Fibroblast of lung (primary cell): ENCODE data around the gene STRN3. TPM values are rescaled to one million over a fixed set of nuclear protein-coding genes. Genes with fewer than 3 reads are reported as not detected.
"Not testable (repeated sequence)": the region's sequence is repeated elsewhere in the genome, so short reads cannot be mapped to it uniquely, and the experiment has no call there.

Experiments
- DNase-seq, 2 donors: peaks; one replicate each; pipeline versions ENCODE4 v3.0.0 to v3.0.0-alpha.2; 2010; ENCODE audit warnings: low read depth in 2 of 2
- H2AFZ ChIP-seq: 2 replicates; pipeline ENCODE4 v1.5.1; 2012; ENCODE audit warnings: low read length, control low read depth, inconsistent platforms
- H3K27ac ChIP-seq: 2 replicates; pipeline ENCODE4 v1.5.1; 2011; ENCODE audit warnings: low read length, control low read depth; ENCODE audit not compliant: insufficient read depth
- H3K27me3 ChIP-seq: 2 replicates; pipeline ENCODE4 v1.5.1; 2011; ENCODE audit warnings: mild to moderate bottlenecking, low read length; ENCODE audit not compliant: control insufficient read depth, insufficient read depth
- H3K36me3 ChIP-seq: 2 replicates; pipeline ENCODE4 v1.5.1; 2011; ENCODE audit warnings: low read length; ENCODE audit not compliant: control insufficient read depth, insufficient read depth
- H3K4me1 ChIP-seq: 2 replicates; pipeline ENCODE4 v1.5.1; 2011; ENCODE audit warnings: low read length; ENCODE audit not compliant: control insufficient read depth, insufficient read depth; ENCODE audit errors: extremely low read depth
- H3K4me2 ChIP-seq: 2 replicates; pipeline ENCODE4 v1.5.1; 2011; ENCODE audit warnings: low read length, control low read depth; ENCODE audit not compliant: insufficient read depth; ENCODE audit errors: extremely low read depth
- H3K4me3 ChIP-seq, 4 experiments: fragments of 200-600 bp in 1 of 4; sonication (generic) in 1 of 4; replicated peaks in 1 of 4; 2 replicates each; pipeline ENCODE4 v1.5.1; 2011 to 2016; ENCODE audit warnings: low read length in 4 of 4, low read depth in 3 of 4, mild to moderate bottlenecking in 3 of 4, control low read depth in 2 of 4, inconsistent platforms in 1 of 4, mixed read lengths in 1 of 4; ENCODE audit not compliant: insufficient read depth in 1 of 4; ENCODE audit errors: control extremely low read depth in 1 of 4
- H3K79me2 ChIP-seq: 2 replicates; pipeline ENCODE4 v1.5.1; 2012; ENCODE audit warnings: mild to moderate bottlenecking, low read length, inconsistent platforms; ENCODE audit not compliant: control insufficient read depth, insufficient read depth
- H3K9ac ChIP-seq: 2 replicates; pipeline ENCODE4 v1.5.1; 2011; ENCODE audit warnings: mild to moderate bottlenecking, low read length, control low read depth; ENCODE audit not compliant: insufficient read depth
- H3K9me3 ChIP-seq: 2 replicates; pipeline ENCODE4 v1.5.1; 2012; ENCODE audit warnings: low read depth, low read length; ENCODE audit not compliant: control insufficient read depth, insufficient read depth
- H4K20me1 ChIP-seq: 2 replicates; pipeline ENCODE4 v1.5.1; 2011; ENCODE audit warnings: low read length; ENCODE audit not compliant: control insufficient read depth, insufficient read depth; ENCODE audit errors: extremely low read depth
- CTCF ChIP-seq, 2 donors: IDR thresholded peaks in 1 of 2; conservative IDR thresholded peaks in 1 of 2; 1 replicate in 1 of 2; 2 replicates in 1 of 2; pipeline ENCODE4 v1.5.1; 2011 to 2012; ENCODE audit warnings: low read length in 2 of 2, control low read depth in 1 of 2, inconsistent platforms in 1 of 2, low read depth in 1 of 2, mild to moderate bottlenecking in 1 of 2
- EZH2 ChIP-seq: IDR thresholded peaks from 2 replicates; pipeline ENCODE4 v1.5.1; 2012; ENCODE audit warnings: low read length, control low read depth, mild to moderate bottlenecking; ENCODE audit errors: missing control alignments
- polyA plus RNA-seq, 2 donors: library from polyadenylated mRNA; depleted of rRNA in 1 of 2; stranded (reverse) in 1 of 2; unstranded in 1 of 2; fragments of >200 nt; gene quantifications; 2 replicates each; pipeline ENCODE4 v1.2.1, GENCODE V29; 2011 to 2012; ENCODE audit warnings: missing spikeins in 1 of 2
- total RNA-seq: library from RNA; depleted of rRNA; stranded (reverse); fragments of >200 nt; gene quantifications from 2 replicates; pipeline ENCODE4 v1.2.1, GENCODE V29; 2014

STRN3 gene
- total and polyA plus RNA-seq, 2 donors (not counting 1 experiment from before 2014, with no cell fraction given), result 42.0 to 88.2 TPM

- not testable (repeated sequence) for H3K27me3 ChIP-seq, H3K4me2 ChIP-seq, H3K9ac ChIP-seq, H3K9me3 ChIP-seq, H3K36me3 ChIP-seq, H3K4me3 ChIP-seq, H4K20me1 ChIP-seq, H3K27ac ChIP-seq, H2AFZ ChIP-seq, H3K4me1 ChIP-seq
- DNase-seq, result peak; percentile 66 to 86
- TF ChIP-seq CTCF (conservative IDR thresholded peaks at IDR 0.05 in 1 of 2, IDR thresholded peaks at IDR 0.05 in 1 of 2; ENCODE audit: low read depth in 1 of 2, low read length in 2 of 2), result peak; percentile 41 to 55
- H3K79me2 ChIP-seq, result peaks cover 73% of the 10 kb centered on the region
Observed at GRCh38 chr14:30980106-30980704, 46.0 kb downstream of the STRN3 start.

GRCh38 chr14:30977752-30978151 lies 48.4 kb downstream of the STRN3 start:
- H3K9me3 ChIP-seq, result no peaks in the 10 kb centered on the region
- no peak overlapping the region for H3K27ac ChIP-seq
- TF ChIP-seq CTCF (conservative IDR thresholded peaks at IDR 0.05 in 1 of 2, IDR thresholded peaks at IDR 0.05 in 1 of 2; ENCODE audit: low read depth in 1 of 2, low read length in 2 of 2), result no peak
- no peak for TF ChIP-seq EZH2
- DNase-seq, result no peak
- no peaks in the 10 kb centered on the region for H3K36me3 ChIP-seq
- H2AFZ ChIP-seq, result no peak overlapping the region
- no peak overlapping the region for H3K4me3 ChIP-seq
- no peaks in the 10 kb centered on the region for H4K20me1 ChIP-seq
- H3K9ac ChIP-seq, result no peak overlapping the region
- H3K4me1 ChIP-seq, result peaks cover 3% of the 10 kb centered on the region
- peaks cover 76% of the 10 kb centered on the region for H3K79me2 ChIP-seq
- H3K4me2 ChIP-seq, result no peak overlapping the region
- no peaks in the 10 kb centered on the region for H3K27me3 ChIP-seq

- H3K4me2 ChIP-seq, result no peak overlapping the region
- H3K9me3 ChIP-seq, result no peaks in the 10 kb centered on the region
- H3K36me3 ChIP-seq, result no peaks in the 10 kb centered on the region
- DNase-seq, result peak; percentile 38 to 39
- no peaks in the 10 kb centered on the region for H4K20me1 ChIP-seq
- no peak overlapping the region for H3K27ac ChIP-seq
- TF ChIP-seq CTCF (conservative IDR thresholded peaks at IDR 0.05 in 1 of 2, IDR thresholded peaks at IDR 0.05 in 1 of 2; ENCODE audit: low read depth in 1 of 2, low read length in 2 of 2) (no peak), EZH2 (no peak)
- no peak overlapping the region for H3K4me3 ChIP-seq
- peaks cover 3% of the 10 kb centered on the region for H3K4me1 ChIP-seq
- H3K27me3 ChIP-seq, result no peaks in the 10 kb centered on the region
- H3K79me2 ChIP-seq, result peaks cover 82% of the 10 kb centered on the region
- H2AFZ ChIP-seq, result no peak overlapping the region
- H3K9ac ChIP-seq, result no peak overlapping the region
Observed at GRCh38 chr14:30974628-30975027, 51.6 kb downstream of the STRN3 start.
